A549 (cell line): ENCODE measurements around the gene F10.

Experiments used
- BHLHE40 ChIP-seq: IDR thresholded peaks from 2 replicates; pipeline ENCODE4 v1.6.1; 2012; ENCODE audit warnings: low read depth, low read length, inconsistent platforms
- CHD2 ChIP-seq: fragments of 150-350 bp; IDR thresholded peaks from 2 replicates; pipeline ENCODE4 v1.6.1; 2014; ENCODE audit warnings: low read length; ENCODE audit not compliant: partially characterized antibody
- CHD4 ChIP-seq: fragments of 200-600 bp; sonication (generic); IDR thresholded peaks from 2 replicates; pipeline ENCODE4 v1.6.1; 2016; ENCODE audit warnings: antibody characterized with exemption, mild to moderate bottlenecking, borderline replicate concordance
- JUN ChIP-seq, 2 experiments: fragments of >200 bp; sonication (Bioruptor Twin); formaldehyde crosslinking; IDR thresholded peaks; 2 replicates in 1 of 2; 3 replicates in 1 of 2; pipeline ENCODE4 v1.6.1; 2016 to 2017
- MAZ ChIP-seq: fragments of 150-350 bp; IDR thresholded peaks from 2 replicates; pipeline ENCODE4 v1.6.1; 2014; ENCODE audit warnings: antibody characterized with exemption, low read depth, low read length, borderline replicate concordance
- NR3C1 ChIP-seq: fragments of >200 bp; sonication (Bioruptor Twin); formaldehyde crosslinking; IDR thresholded peaks from 3 replicates; pipeline ENCODE4 v1.6.1; 2017
- PHF8 ChIP-seq: fragments of 200-600 bp; sonication (generic); IDR thresholded peaks from 2 replicates; pipeline ENCODE4 v1.6.1; 2016; ENCODE audit warnings: low read depth, mild to moderate bottlenecking, antibody characterized with exemption, moderate library complexity, borderline replicate concordance
- POLR2A ChIP-seq: IDR thresholded peaks from 2 replicates; pipeline ENCODE4 v1.6.1; 2012; ENCODE audit warnings: mild to moderate bottlenecking, low read length
- RAD21 ChIP-seq, 2 experiments: fragments of >200 bp in 1 of 2; sonication (Bioruptor Twin) in 1 of 2; formaldehyde crosslinking in 1 of 2; IDR thresholded peaks in 1 of 2; conservative IDR thresholded peaks in 1 of 2; 2 replicates in 1 of 2; 3 replicates in 1 of 2; pipeline ENCODE4 v1.6.1; 2012 to 2018; ENCODE audit warnings: inconsistent platforms in 1 of 2
- TF ChIP-seq, protein P1 (sequence below): fragments of 200-600 bp; sonication (generic); IDR thresholded peaks from 2 replicates; pipeline ENCODE4 v1.6.1; 2016; ENCODE audit warnings: antibody characterized with exemption, mild to moderate bottlenecking, moderate library complexity
- TF ChIP-seq, protein P2 (sequence below): fragments of >200 bp; sonication (Bioruptor Twin); formaldehyde crosslinking; IDR thresholded peaks from 3 replicates; pipeline ENCODE4 v1.5.1; 2016
- TF ChIP-seq, protein P3 (sequence below): fragments of 150-350 bp; IDR thresholded peaks from 2 replicates; pipeline ENCODE4 v1.6.1; 2014; ENCODE audit warnings: low read depth, mild to moderate bottlenecking, low read length
- TF ChIP-seq, protein P4 (sequence below): IDR thresholded peaks from 2 replicates; pipeline ENCODE4 v1.6.1; 2012

DNA sequence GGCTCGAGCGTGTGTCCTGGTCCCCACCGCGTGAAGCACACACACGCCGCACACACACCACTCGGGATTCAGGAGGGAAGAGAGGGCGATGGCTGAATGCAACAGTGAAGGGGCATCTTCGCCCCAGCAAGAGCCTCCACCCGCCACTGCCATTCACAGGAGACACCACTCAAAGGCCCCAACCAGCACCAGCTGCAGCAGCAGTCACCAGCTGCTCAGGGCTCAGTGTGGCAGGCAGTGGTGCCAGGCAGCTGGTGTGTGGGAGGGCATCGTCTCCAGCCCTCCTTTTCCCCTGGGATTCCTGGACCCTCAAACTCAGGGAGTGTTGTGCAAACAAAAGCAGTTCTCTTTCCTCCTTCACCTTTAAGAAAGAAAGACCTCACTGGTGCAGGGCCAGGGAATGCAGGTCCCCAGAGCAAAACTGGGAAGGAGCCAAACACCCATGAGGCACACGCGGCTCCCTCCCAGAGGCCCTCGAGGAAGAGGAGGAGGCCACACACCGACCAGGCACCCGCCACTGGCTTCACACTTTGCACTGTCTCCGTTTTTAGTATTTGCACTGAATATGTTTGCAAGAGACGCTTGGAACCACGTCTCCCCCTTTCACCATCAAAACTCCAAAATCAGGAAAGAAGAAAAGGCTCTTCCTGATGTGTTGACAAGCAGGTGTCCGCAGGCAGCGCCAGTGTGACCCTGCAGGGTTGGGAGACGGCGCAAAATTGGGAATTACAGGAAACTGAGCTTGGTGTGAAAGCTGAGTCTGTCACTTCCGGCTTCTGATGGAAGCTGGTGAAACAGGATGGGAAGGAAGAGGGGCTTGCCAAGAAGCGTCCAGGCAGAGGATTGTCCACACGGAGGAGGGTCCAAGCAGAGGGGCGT, 43.5 kb upstream of the F10 start:
- TF ChIP-seq, protein P1, sequence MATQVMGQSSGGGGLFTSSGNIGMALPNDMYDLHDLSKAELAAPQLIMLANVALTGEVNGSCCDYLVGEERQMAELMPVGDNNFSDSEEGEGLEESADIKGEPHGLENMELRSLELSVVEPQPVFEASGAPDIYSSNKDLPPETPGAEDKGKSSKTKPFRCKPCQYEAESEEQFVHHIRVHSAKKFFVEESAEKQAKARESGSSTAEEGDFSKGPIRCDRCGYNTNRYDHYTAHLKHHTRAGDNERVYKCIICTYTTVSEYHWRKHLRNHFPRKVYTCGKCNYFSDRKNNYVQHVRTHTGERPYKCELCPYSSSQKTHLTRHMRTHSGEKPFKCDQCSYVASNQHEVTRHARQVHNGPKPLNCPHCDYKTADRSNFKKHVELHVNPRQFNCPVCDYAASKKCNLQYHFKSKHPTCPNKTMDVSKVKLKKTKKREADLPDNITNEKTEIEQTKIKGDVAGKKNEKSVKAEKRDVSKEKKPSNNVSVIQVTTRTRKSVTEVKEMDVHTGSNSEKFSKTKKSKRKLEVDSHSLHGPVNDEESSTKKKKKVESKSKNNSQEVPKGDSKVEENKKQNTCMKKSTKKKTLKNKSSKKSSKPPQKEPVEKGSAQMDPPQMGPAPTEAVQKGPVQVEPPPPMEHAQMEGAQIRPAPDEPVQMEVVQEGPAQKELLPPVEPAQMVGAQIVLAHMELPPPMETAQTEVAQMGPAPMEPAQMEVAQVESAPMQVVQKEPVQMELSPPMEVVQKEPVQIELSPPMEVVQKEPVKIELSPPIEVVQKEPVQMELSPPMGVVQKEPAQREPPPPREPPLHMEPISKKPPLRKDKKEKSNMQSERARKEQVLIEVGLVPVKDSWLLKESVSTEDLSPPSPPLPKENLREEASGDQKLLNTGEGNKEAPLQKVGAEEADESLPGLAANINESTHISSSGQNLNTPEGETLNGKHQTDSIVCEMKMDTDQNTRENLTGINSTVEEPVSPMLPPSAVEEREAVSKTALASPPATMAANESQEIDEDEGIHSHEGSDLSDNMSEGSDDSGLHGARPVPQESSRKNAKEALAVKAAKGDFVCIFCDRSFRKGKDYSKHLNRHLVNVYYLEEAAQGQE, result no peak
- TF ChIP-seq RAD21 (conservative IDR thresholded peaks at IDR 0.05 in 1 of 2, IDR thresholded peaks at IDR 0.05 in 1 of 2), result no peak
- no peak for TF ChIP-seq CHD4
- TF ChIP-seq POLR2A, result no peak
- TF ChIP-seq, protein P2, sequence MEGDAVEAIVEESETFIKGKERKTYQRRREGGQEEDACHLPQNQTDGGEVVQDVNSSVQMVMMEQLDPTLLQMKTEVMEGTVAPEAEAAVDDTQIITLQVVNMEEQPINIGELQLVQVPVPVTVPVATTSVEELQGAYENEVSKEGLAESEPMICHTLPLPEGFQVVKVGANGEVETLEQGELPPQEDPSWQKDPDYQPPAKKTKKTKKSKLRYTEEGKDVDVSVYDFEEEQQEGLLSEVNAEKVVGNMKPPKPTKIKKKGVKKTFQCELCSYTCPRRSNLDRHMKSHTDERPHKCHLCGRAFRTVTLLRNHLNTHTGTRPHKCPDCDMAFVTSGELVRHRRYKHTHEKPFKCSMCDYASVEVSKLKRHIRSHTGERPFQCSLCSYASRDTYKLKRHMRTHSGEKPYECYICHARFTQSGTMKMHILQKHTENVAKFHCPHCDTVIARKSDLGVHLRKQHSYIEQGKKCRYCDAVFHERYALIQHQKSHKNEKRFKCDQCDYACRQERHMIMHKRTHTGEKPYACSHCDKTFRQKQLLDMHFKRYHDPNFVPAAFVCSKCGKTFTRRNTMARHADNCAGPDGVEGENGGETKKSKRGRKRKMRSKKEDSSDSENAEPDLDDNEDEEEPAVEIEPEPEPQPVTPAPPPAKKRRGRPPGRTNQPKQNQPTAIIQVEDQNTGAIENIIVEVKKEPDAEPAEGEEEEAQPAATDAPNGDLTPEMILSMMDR, result no peak
- no peak for TF ChIP-seq PHF8
- TF ChIP-seq, protein P3, sequence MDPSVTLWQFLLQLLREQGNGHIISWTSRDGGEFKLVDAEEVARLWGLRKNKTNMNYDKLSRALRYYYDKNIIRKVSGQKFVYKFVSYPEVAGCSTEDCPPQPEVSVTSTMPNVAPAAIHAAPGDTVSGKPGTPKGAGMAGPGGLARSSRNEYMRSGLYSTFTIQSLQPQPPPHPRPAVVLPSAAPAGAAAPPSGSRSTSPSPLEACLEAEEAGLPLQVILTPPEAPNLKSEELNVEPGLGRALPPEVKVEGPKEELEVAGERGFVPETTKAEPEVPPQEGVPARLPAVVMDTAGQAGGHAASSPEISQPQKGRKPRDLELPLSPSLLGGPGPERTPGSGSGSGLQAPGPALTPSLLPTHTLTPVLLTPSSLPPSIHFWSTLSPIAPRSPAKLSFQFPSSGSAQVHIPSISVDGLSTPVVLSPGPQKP, result no peak
- TF ChIP-seq JUN (IDR thresholded peaks at IDR 0.05), result no peak
- TF ChIP-seq NR3C1, result no peak
- TF ChIP-seq, protein P4, sequence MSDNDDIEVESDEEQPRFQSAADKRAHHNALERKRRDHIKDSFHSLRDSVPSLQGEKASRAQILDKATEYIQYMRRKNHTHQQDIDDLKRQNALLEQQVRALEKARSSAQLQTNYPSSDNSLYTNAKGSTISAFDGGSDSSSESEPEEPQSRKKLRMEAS, result no peak
- TF ChIP-seq CHD2, result no peak
- no peak for TF ChIP-seq MAZ
- TF ChIP-seq BHLHE40, result no peak
